ENCODE data around the gene PRKAR1A.
"Not testable (repeated sequence)": the region's sequence is repeated elsewhere in the genome, so short reads cannot be mapped to it uniquely, and the experiment has no call there.

Gene PRKAR1A

DNA sequence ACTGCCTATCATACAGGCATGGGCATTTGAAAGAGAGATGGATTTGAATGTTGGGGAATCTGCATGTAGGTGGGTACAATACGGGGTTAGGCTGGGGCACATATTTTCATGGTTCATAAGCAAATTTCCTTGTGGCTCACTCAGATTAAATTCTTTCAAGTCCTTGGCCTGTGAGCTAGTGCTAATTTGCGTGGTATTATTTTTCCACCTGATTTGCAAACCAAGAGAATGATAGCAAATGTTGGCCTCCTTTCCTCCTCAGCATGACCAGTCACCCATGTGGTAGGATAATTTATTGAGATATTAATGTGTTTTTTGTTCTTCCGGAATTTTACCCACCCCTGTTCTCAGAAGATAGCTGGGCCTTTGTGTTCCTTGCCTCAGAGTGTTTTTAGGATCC lies 66.0 kb downstream of the PRKAR1A start:
- no peak for DNase-seq (ENCODE audit: low read depth in 2 of 3, low spot score in 2 of 3)

DNA sequence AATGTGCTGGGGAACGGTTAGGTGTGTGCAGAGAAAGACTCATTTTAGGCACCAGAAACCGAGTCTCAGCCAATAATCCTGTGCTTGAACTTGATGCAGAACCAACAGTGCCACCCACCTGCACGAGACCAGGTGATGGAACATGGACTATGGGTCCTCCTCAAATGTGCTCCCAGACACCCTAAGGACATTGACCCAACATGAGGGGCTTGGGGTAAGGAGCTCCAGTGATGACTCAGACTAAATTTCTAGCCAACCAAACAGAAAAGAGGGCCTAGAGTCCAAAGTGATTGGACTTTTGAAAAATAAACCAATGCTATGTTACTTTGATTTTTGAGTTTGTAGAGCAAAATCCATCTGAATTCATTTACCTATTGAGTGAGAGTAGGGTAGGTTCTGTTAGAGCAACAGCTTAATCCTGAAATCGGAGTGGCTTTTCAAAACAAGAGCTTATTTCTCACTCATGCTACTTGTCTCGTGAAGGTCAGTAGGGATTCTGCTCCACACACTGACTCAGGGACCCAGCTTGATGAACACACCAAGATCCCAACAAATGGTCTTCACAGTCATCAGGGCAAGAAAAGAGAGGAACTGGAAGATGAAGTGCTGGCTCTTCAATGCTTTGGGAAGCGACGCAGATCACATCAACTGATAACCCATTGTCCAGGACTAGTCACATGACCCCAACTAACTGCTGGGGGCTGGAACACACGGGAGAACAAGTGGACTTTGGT lies 67.1 kb downstream of the PRKAR1A start:
- no peak for DNase-seq (ENCODE audit: low read depth in 2 of 3, low spot score in 2 of 3)

DNA sequence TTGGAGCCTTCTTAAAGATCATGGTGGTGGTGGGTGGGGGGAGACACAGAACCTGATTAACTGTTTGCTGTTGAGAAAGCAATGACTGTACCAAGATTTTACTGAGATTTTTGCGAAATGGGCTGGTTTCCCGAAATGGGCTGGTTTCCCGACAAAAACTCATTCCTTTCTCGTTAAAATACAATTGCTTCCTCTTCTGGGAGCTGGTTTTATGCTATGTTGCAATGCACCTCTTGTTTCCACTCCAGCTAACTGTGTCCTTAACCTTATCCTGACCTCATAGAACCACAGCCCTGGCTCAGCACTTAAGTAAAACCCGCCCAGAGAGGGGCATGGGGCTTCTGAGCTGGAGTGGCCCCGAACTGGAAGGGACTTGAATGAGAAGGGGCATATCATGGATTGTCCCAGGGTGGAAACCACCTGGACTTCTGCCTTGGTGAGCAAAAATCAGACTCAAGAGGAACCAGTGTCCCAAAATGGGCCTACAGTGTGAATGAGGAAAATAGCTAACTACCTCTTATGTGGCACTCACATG lies 68.1 kb downstream of the PRKAR1A start:
- DNase-seq (ENCODE audit: low read depth in 2 of 3, low spot score in 2 of 3): no peak

DNA sequence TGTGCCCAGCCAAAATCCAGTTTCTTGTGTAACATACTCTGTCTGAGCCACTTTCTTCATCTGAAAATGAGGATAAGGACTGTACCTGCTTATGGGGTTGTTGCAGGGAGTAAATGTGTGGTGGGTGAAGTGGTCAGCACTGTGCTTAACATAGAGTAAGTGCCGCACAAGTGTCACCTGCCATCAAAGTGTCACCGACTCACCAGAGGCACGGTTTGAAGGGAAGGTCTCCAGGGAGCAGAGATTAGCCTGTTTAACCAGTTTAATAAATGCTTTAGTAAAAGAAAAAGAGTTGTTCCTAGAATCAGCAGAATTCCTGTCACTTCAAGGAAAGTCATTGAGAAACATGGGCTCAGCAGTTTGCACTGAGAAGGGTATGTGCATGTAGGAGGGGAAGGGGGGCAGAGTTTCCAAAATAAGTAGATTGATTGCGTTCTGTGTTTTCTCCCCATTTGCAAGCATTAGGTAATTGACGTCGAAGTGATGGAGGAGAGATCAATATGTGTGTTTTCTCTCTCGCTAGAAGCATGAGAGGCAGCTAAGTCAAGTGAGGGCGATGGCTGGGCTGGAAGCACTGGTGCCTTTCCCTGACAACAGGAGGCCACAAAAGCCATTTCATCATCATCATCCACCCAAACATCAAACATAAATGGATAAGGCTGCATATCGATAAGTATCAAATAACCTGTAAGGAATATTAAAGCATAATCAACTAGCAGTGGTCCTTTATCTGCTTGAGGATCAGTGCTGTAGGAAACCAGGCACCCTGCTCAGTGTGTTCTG lies 69.8 kb downstream of the PRKAR1A start:
- no peak for DNase-seq (ENCODE audit: low read depth in 2 of 3, low spot score in 2 of 3)

DNA sequence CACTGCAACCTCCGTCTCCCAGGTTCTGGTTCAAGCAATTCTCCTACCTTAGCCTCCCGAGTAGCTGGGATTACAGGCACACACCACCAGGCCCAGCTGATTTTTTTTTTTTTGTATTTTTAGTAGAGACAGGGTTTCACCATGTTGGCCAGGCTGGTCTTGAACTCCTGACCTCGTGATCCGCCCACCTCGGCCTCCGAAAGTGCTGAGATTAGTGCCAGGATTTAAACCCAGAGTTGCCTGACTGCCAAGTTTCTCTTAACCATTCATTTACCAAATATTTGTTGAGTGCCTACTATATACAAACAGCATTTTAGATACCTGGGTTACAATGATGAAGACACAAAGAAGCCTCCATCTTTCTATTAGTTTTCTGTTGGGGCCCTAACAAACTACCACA lies 70.6 kb downstream of the PRKAR1A start:
- DNase-seq (ENCODE audit: low read depth in 2 of 3, low spot score in 2 of 3): not testable (repeated sequence)

DNA sequence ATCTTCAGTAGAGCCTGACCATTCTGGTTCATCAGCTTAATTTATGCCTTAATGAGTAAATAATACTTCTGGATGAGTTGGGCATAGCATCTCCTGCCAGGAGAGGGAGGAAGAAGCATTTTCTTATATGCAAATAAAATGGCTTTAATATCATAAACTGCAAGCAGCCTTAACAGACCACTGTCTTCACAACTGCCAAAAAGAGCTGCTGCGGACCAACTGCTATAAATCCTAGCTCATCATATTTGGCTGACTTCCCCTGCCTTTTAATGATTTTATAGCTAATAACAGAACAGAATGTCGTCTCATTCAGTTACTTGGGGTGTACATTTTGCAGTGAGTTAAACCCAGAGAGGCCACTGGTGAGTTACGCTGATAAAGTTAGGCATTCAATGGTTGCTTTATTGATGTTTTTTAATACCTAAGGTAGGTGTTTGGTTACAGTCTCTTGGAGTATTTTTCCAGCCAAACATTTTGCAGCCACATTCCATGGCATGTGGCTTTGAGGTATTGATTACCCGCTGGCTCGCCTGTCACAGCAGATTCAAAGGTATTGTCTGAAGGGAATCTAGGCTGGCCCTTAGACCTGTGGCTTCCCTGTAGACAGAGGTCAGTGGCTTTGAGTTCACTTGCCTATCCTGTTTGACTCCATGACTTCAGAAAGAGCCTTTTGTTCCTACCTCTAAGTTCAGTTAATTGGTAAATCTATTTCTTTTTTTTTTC lies 72.5 kb downstream of the PRKAR1A start:
- DNase-seq (ENCODE audit: low read depth in 2 of 3, low spot score in 2 of 3): no peak

DNA sequence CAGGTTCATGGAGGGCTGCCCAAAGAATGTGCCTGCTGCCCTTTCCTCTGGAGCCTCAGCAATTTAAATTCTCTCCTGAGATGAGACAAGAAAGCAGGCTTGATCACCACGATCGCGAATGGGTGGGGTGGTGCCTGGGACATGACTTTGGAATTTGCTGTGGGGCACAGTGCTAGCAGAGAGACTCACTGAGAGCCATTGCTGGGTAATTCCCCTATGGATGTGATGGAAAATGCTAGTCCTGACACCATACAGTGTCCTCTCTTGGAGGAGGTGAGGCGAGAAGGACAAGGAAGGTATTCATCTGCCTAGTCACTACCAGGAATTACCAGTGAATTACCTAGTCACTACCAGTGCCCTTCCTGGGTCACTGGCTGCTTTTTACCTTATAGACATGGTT lies 73.4 kb downstream of the PRKAR1A start:
- DNase-seq (ENCODE audit: low read depth in 2 of 3, low spot score in 2 of 3): no peak

DNA sequence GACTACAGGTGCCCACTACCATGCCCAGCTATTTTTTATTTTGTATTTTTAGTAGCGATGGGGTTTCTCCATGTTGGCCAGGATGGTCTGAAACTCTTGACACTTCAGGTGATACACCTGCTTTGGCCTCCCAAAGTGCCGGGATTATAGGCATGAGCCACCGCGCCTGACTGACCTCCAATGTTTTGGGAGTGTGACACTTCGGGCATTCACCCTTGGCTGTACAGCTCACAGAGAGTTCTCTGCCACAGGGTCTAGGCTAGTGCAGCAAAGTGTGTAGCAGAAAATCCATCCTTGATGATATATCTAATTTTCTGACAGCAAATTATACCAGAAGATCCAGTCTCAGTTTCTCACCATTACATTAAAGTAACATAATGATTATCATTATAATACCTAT lies 74.8 kb downstream of the PRKAR1A start:
- DNase-seq (ENCODE audit: low read depth in 2 of 3, low spot score in 2 of 3): no peak

DNA sequence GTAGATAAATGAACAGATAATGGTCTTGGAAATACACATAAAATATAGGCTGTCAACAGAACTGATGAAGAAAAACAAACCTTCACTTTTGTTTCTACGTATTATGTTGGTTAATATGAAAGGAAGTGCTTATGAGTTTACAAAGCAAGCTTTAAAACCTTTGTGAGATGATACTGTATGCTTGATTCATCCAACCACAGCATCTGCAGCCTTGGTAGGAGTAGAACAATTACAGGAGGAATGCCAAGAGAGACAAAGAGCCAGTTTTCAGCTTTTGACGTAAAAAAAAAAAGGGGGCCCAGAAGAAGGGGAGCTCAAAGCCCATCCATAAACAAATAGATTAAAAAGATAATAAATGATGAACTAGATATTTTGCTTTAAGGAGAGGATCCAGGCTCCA lies 75.6 kb downstream of the PRKAR1A start:
- DNase-seq (ENCODE audit: low read depth in 2 of 3, low spot score in 2 of 3): no peak

DNA sequence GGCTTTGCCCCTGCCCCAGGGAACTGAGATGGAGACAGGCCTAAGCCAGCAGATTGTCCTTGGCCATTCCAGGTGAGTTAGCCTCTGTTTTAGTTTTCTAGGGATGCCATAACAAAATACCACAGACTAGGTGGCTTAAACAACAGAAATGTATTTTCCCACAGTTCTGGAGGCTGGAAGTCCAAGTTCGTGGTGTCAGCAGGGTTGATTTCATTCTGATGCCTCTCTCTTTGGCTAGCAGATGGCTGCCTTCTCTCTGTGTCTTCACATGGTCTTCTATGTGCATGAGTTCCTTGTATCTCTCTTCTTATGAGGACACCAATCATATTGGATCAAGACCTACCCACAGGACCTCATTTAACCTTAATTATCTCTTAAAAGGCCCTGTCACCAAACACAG lies 76.1 kb downstream of the PRKAR1A start:
- DNase-seq (ENCODE audit: low read depth in 2 of 3, low spot score in 2 of 3): no peak

DNA sequence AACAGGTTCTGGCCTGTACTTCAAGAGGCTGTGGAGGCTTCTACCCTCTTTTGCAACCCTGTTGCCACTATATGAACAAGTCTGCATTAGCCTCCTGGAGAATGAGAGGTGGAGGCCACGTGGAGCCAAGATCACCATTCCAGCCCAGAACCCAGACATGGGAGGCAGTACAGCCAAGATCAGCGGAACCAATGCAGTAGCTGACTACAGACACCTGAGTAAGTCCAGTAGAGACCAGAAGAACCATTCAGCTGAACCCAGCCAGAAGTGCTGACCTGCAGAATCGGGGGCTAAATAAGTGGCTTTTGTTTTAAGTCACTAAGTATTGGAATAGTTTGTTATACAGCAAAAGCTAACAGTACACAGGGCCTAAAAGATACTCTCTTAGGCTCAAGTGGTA lies 76.9 kb downstream of the PRKAR1A start:
- DNase-seq (ENCODE audit: low read depth in 2 of 3, low spot score in 2 of 3): no peak

DNA sequence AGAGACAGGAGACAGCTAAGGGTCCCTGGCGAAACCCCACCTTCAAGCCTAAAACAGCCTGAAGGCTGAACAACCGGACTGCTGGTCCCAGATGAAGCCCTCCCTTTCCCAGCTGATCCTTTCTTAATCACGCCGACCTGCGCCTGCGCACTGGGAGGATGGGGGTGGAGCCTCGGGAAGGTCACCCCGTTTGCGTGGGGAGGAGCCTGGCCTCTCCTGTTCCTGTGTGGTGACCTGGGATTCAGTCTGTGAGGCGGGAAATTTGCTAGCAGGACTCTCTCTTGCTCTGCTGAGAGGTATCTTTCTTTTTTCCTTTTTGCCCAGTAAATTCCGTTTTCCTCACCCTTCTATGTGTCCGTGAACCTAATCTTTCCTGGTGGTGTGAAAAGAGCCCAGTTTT lies 79.4 kb downstream of the PRKAR1A start:
- no peak for DNase-seq (ENCODE audit: low read depth in 2 of 3, low spot score in 2 of 3)

DNA sequence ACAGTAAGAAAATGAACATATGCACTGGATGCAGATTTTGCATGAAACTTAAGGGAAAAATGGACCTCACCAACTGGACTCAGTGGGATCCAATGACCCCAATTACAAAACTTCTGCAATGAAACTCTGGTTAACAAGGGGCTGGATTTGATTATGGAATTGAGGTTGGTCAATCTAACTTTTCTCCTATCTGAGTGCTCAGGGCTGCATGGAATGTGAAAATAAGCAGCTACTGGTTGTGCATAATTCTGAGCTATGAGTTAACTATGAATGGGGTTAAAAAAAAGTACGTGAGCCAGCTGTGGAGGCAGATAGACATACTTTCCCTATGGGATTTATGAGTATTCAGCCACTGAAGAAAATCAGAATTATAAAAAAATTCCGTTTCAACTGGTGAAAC lies 79.8 kb downstream of the PRKAR1A start:
- no peak for DNase-seq (ENCODE audit: low read depth in 2 of 3, low spot score in 2 of 3)

DNA sequence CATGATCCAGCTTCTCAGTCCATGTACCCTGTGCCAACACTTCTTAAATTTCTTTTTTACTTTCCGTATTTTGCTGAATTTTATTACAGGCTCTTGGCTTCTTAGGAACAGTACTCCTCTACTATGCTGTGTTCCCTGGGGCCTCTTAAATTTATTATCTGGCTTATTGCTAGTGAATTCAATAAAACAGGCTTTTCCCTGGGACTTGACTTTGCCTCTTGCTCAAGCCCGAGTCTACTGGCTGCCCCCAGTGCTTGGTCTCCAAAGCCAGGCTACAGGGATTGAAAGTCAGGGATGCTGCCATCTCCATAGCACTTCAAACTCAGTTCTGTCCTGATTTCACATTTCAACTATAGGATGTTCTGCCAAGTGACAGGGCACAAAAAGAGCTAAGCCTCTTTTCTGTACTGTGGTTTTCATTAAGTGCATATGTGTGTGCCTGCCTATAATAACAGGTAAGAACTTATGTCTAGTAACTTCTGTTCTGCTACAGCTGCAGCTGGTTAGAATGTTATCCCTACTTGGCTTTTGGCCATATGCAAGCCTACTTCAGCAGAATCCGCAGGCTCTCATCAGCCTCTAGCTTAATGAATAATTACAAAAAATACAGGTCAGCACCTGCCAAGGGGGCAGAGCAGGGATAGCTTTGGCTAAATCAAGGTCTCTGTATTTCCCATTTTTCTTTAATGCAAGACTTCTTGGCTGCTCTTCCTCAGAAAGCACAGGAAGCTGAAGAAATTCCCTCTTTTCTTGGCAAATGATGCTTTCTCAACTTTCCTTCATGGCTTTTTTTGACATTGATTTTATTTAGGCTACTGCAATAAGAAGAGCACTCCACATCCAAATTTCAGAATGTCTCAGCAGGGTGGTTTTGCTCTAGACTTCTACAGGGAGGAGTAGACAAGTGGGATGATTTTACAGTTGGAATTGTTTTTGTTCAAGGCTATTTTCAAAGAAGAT lies 80.7 kb downstream of the PRKAR1A start:
- no peak for DNase-seq (ENCODE audit: low read depth in 2 of 3, low spot score in 2 of 3)

DNA sequence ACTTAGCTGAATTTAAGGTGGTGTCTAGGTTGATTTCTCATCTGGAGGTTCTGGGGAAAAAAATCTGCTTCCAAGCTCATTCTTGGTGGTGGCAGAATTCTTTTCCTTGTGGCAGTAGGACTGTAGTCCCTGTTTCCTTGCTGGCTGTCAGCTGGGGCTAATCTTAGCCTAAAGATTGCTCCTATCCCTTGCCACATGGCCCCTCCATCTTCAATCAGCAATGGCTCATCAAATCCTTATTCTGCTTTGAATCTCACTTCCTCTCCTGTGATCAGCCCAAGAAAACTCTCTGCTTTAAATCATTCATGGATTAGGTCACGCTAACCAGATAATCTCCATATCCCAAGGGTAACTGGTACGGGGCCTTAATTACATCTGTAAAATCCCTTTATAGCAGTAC lies 82.3 kb downstream of the PRKAR1A start:
- DNase-seq (ENCODE audit: low read depth in 2 of 3, low spot score in 2 of 3): no peak

DNA sequence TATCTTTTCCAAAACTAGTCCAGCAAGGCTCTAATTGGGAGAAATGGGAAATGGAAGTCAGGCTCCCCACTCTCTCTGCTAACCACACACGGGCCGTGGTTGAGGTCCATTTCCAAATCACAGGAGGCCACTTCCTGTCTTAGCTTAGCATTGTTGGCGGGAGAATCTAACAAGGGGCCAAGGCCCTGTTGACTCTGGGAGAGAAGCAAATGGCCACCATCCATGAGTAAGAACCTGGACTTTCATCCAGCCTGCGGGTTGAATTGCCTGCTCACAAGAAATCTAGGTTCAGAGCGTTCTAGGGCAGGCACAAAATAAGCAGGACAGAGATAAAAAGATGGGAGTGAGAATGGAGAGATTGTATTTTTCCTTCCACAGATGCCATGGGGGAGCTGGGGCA lies 83.3 kb downstream of the PRKAR1A start:
- no peak for DNase-seq (ENCODE audit: low read depth in 2 of 3, low spot score in 2 of 3)

DNA sequence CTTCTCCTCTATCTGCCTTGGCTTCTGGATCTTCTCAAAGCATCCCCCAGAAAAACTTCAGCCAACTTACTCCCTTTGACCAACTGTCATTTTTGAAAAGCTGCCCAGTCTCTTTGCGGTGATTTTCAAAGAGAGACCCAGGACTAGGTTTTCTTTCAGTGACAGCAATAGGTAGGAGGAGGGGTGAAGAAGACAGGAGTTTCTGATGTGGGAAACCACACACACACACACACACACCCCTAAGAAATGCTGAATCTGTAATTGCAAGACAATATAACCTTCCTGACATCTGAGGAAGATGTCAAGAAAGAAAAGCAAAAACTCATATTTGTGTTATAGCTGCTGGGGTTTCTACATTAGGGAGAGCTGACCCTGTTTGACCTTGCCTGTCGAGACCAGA lies 83.8 kb downstream of the PRKAR1A start:
- no peak for DNase-seq (ENCODE audit: low read depth in 2 of 3, low spot score in 2 of 3)

DNA sequence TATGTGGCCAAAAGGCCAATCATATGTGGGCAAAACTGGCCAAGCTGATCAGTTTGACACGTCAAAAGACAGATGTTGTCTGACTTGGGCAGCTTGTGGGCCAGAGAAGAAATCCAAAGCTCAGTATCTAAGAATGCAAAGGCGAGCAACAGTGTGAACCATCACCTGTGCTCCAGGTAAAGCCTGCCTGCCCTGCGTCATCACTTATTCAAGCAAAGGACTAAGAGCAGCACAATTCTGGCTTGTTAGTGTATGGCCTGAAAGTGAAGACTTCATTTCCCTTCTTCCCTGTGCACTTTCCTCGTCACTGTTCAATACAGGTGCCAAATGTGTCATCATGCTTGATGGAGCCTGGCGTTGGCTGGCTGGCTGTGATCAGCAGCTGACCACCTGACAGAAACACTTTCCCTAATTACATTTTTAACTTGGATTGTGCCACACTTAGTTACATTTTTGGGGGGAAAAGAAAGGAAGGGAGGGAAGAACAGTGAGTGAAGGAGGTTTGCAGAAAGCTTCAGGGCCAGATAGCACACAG lies 84.2 kb downstream of the PRKAR1A start:
- DNase-seq (ENCODE audit: low read depth in 2 of 3, low spot score in 2 of 3): no peak

DNA sequence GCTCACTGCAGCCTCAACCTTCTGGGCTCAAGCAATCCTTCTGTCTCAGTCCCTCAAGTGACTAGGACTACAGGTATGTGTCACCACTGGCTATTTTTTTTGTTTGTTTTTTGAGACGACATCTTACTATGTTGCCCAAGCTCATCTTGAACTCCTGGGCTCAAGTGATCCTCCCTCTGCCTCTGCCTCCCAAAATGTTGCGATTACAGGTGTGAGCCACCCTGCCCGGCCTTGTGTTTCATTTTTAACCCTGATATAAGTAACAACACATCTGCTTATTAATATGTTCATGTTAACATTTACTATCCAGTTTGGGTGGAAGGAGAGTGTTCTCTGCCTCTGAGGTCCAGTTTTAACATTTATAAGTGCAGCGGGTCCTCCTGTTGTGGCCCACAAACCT lies 85.8 kb downstream of the PRKAR1A start:
- no peak for DNase-seq (ENCODE audit: low read depth in 2 of 3, low spot score in 2 of 3)

DNA sequence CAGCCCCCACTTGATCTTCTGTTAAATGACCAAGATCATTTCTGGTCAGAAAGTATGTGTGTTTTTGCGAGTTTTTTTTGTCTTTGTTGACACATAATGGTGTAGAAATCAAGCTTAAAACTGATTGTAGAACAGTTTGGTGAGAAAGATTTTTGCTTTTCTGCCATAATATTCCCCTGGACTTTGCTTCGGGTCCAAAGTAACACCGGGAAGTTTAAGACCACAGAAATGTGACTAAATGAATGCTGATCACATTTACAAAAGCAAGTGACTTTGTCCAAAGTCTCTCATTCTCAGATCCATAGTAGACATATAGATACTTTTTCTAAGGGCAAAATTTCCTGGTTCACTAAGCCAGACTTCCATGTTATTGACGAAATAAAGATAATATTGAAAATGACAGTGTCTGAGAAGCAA lies 86.3 kb downstream of the PRKAR1A start:
- DNase-seq (ENCODE audit: low read depth in 2 of 3, low spot score in 2 of 3): no peak
